GM18526 (cell line): Measurements from ENCODE around the gene PRKCH.

Experiments used
- POLR2A ChIP-seq: IDR thresholded peaks from 3 replicates; pipeline ENCODE4 v1.6.1; 2011; ENCODE audit not compliant: insufficient read length; ENCODE audit errors: extremely low read depth

The PRKCH gene

GRCh38 chr14:61476105-61476753 is 154.8 kb downstream of the PRKCH start:
- no peak for TF ChIP-seq POLR2A

- TF ChIP-seq POLR2A, result no peak
Measured at GRCh38 chr14:61476754-61477410, 155.5 kb downstream of the PRKCH start.

DNA sequence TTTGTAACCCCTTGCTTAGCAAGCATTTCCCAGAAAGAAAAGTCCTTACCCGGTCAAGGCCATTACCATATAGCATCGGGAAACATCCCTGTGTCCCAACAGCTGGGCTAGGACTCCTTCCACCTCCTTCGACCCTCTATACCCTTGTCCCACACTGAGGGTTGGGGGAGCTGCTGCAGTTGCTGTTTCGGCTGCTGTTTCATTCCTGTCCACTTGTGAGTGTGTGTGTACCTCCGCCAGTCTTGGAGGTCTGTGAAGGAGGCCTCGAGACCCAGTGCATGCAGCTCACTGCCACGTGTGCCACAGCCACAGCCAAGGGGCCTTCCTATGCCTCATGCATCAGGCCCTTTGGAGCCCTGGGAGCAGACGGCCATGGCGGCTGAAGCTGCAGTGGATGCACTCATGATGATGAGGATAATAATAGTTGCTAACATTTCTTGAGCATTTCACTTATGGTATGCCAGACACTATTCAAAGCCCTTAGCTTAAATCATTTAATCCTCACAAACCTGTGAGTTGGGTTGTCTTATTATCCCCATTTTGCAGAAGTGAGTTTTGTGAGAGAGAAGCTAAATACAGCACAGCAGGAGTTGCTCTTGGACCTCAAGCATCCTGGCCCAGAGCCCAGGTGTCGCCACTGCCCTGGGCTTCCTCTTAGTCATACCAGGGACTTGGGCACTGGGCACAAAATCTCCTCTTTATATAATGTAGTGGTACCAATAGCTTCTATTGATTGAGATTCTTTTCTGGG is 156.5 kb downstream of the PRKCH start:
- TF ChIP-seq POLR2A, result no peak

GRCh38 chr14:61478971-61479473 is 157.6 kb downstream of the PRKCH start:
- TF ChIP-seq POLR2A, result no peak

GRCh38 chr14:61479746-61480502 is 158.5 kb downstream of the PRKCH start:
- TF ChIP-seq POLR2A, result no peak

GRCh38 chr14:61480704-61481285 is 159.4 kb downstream of the PRKCH start:
- no peak for TF ChIP-seq POLR2A

GRCh38 chr14:61481701-61482100 is 160.3 kb downstream of the PRKCH start:
- TF ChIP-seq POLR2A, result no peak

DNA sequence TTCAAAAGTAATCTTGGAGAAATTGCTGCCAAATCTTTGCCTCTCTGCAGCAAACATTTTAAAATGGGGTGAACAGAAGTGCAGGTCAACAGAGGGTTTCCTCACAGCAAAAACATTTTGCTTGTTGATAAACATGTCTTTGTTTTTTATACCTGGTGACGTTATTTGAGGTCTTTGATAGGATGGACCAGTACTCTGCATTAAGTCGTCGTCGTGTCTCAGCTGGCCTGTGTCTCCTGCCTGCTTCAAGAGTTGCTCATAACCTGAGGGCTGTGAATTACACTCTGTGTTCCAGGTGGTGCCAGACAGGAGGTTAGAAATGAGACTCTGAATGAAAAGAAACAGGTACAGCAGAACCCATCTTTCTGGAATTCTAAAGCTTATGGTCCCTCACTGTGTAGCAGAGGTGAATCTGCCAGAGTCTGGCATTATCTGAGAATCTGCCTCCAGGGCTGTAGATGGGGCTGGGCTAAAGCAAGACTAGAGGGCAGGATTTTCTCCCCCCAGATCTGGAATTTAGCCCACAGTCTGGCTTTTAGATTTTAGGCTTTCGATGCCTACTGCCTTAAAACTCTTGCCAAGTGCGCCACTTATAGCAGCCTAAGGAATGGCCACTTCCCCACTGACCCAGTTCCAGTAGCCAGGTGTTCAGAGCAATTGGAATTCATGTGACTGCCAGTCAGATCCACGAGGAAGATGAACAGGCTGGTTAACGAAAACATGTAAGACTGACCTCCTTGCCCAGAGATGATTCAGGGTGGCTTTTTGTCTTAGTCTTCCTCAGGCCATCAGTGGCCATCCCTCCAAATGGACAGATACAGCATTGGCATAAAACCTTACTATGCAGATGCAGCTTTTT is 161.2 kb downstream of the PRKCH start:
- TF ChIP-seq POLR2A, result no peak

DNA sequence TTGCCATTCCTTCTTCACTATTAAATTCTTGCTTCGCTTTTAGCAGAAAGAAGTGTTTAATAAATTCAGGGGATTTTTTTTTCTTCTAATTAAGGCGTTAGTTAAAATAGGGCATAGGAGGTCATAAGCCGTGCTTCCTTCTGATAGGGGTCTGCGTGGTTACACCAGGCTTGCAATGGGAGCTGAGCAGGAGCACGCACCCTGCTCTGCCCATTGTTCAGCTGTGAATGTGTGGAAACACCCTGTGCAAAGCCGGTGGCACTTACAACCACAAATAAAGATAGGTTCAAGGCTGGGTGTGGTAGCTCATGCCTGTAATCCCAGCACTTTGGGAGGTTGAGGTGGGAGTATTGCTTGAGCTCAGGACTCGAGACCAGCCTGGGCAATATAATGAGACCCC is 162.1 kb downstream of the PRKCH start:
- TF ChIP-seq POLR2A, result no peak

GRCh38 chr14:61484031-61484430 is 162.7 kb downstream of the PRKCH start:
- no peak for TF ChIP-seq POLR2A

DNA sequence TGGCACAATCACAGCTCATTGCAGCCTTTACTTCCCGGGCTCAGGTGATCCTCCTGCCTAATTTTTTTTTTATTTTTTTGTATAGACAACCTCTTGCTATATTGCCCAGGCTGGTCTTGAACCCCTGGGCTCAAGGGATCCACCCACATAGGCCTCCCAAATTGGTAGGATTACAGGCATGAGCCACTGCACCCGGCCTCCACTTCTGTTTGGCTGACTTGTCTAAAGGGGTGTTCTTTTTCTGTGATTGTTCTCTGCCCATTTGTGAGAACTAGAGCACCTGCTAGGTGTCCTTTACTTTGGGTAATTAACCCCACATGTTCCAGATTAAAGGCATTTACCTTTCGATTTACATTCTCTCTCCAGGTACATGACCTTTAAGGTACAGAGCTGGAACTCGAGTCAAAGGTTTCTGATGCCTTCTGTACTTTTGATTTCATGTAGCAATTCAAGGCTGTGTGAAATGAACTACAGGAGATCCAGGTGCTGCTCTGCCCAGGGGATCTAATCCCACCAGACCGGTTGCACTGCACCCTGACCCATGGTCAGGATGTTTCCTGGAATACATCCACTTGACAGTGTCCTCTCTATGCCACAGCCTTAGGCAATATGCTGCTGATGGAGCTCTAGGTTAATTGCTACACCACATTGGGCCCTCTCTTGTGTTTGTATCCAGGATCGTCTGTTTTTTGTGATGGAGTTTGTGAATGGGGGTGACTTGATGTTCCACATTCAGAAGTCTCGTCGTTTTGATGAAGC is 163.6 kb downstream of the PRKCH start:
- no peak for TF ChIP-seq POLR2A

DNA sequence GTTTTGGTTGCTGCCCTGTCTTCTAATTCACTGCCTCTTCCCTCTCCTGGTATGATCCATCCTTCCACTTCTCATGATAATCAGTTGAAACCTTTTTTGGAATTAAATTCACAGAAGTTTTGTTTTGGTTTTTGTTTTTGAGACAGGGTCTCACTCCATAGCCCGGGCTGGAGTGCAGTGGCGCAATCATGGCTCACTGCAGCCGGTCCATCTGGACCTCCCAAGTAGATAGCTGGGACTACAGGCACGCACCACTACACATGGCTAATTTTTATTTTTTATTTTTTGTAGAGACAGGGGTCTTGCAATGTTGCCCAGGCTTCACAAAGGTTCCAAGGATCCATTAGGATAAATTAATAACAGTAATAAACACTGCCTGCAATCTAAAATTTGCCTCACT is 164.3 kb downstream of the PRKCH start:
- no peak for TF ChIP-seq POLR2A

DNA sequence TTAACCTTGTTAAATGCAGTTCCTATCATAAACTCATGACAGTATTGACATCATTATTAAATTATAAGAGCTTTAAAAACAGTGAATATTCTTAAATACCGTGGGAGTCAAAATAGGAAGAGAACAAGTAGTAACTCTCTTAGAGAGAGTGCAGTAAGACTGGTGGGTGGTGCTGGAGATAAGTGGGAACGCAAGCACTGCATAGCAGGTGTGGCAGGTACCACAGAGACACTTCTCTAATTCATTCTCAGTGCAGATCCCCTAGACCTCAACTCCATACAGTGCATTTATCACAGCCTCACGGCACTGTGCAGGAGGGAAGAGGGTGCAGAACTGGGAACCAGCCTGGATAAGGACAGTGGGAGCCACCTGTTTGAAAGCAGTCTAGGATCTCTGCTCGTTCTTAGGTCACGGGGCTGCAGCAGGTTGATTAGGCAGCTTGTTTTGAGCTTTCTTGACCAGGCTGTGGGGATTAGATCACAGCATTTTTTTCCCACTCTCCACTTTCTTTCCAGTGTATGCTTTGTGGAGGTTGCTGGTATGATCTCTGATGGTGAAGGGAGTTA is 165.6 kb downstream of the PRKCH start:
- TF ChIP-seq POLR2A, result no peak
